SK-N-SH treated with all-trans-retinoic acid at 6 μM for 48 hours (cell line): Measurements from ENCODE around the gene TUBGCP2.

Experiments used
- ATAC-seq: fragments of 200-7000 bp; cut with Tn5 transposase; 3 replicates; pipeline ENCODE4 v1.9.1; 2020; ENCODE audit warnings: mild to moderate bottlenecking, moderate library complexity
- ARNTL ChIP-seq: fragments of 450-650 bp; formaldehyde crosslinking; IDR thresholded peaks from 2 replicates; pipeline ENCODE4 v1.5.0; 2020; ENCODE audit warnings: low read depth, mild to moderate bottlenecking, moderate library complexity, borderline replicate concordance
- CREB5 ChIP-seq: fragments of 250-450 bp; sonication (Bioruptor Pico); IDR thresholded peaks from 2 replicates; pipeline ENCODE4 v1.5.1; 2020; ENCODE audit warnings: low read depth, mild to moderate bottlenecking, moderate library complexity
- CSDC2 ChIP-seq: fragments of 250-450 bp; sonication (Bioruptor Pico); IDR thresholded peaks from 2 replicates; pipeline ENCODE4 v1.5.0; 2020; ENCODE audit warnings: mild to moderate bottlenecking, moderate library complexity
- CSRNP3 ChIP-seq: fragments of 250-450 bp; sonication (Bioruptor Pico); IDR thresholded peaks from 2 replicates; pipeline ENCODE4 v1.5.1; 2021; ENCODE audit warnings: mild to moderate bottlenecking, moderate library complexity
- ESRRG ChIP-seq: fragments of 250-450 bp; sonication (Bioruptor Pico); IDR thresholded peaks from 2 replicates; pipeline ENCODE4 v1.6.1; 2021; ENCODE audit warnings: mild to moderate bottlenecking
- GLIS3 ChIP-seq: fragments of 250-450 bp; sonication (Bioruptor Pico); IDR thresholded peaks from 2 replicates; pipeline ENCODE4 v1.5.0; 2020; ENCODE audit warnings: mild to moderate bottlenecking, moderate library complexity
- ISL1 ChIP-seq: fragments of 250-450 bp; sonication (Bioruptor Pico); IDR thresholded peaks from 2 replicates; pipeline ENCODE4 v2.1.2; 2022; ENCODE audit warnings: mild to moderate bottlenecking, moderate library complexity
- OSR1 ChIP-seq: fragments of 250-450 bp; sonication (Bioruptor Pico); IDR thresholded peaks from 2 replicates; pipeline ENCODE4 v1.8.0; 2022; ENCODE audit warnings: moderate library complexity, mild to moderate bottlenecking, inconsistent platforms
- PATZ1 ChIP-seq: fragments of 250-450 bp; sonication (Bioruptor Pico); IDR thresholded peaks from 2 replicates; pipeline ENCODE4 v1.8.0; 2020; ENCODE audit warnings: mild to moderate bottlenecking, moderate library complexity, borderline replicate concordance
- POU6F1 ChIP-seq: fragments of 250-450 bp; sonication (Bioruptor Pico); IDR thresholded peaks from 2 replicates; pipeline ENCODE4 v1.8.0; 2021; ENCODE audit warnings: low read depth, mild to moderate bottlenecking, moderate library complexity, borderline replicate concordance
- PPARA ChIP-seq: fragments of 250-450 bp; sonication (Bioruptor Pico); IDR thresholded peaks from 2 replicates; pipeline ENCODE4 v1.5.0; 2020; ENCODE audit warnings: mild to moderate bottlenecking, borderline replicate concordance
- SNAI2 ChIP-seq: fragments of 250-450 bp; sonication (Bioruptor Pico); IDR thresholded peaks from 2 replicates; pipeline ENCODE4 v1.5.0; 2020; ENCODE audit warnings: mild to moderate bottlenecking, moderate library complexity
- TCF4 ChIP-seq: fragments of 250-450 bp; sonication (Bioruptor Pico); IDR thresholded peaks from 2 replicates; pipeline ENCODE4 v1.8.0; 2021; ENCODE audit warnings: mild to moderate bottlenecking, moderate library complexity, borderline replicate concordance
- TOX ChIP-seq: fragments of 250-450 bp; sonication (Bioruptor Pico); IDR thresholded peaks from 2 replicates; pipeline ENCODE4 v1.8.0; 2021; ENCODE audit warnings: mild to moderate bottlenecking, moderate library complexity, borderline replicate concordance
- TSHZ2 ChIP-seq: fragments of 250-450 bp; sonication (Bioruptor Pico); IDR thresholded peaks from 2 replicates; pipeline ENCODE4 v1.5.0; 2020; ENCODE audit warnings: mild to moderate bottlenecking, moderate library complexity
- ZC3H10 ChIP-seq: fragments of 250-450 bp; sonication (Bioruptor Pico); IDR thresholded peaks from 2 replicates; pipeline ENCODE4 v1.5.1; 2021; ENCODE audit warnings: mild to moderate bottlenecking, moderate library complexity
- ZFP3 ChIP-seq: fragments of 250-450 bp; sonication (Bioruptor Pico); IDR thresholded peaks from 2 replicates; pipeline ENCODE4 v1.5.0; 2020; ENCODE audit warnings: mild to moderate bottlenecking, moderate library complexity
- ZFP30 ChIP-seq: fragments of 450-650 bp; formaldehyde crosslinking; IDR thresholded peaks from 2 replicates; pipeline ENCODE4 v1.5.0; 2022; ENCODE audit warnings: mild to moderate bottlenecking, moderate library complexity
- ZNF565 ChIP-seq: fragments of 450-650 bp; formaldehyde crosslinking; conservative IDR thresholded peaks from 2 replicates; pipeline ENCODE4 v1.5.0; 2020; ENCODE audit warnings: low read depth, mild to moderate bottlenecking, moderate library complexity
- ZNF70 ChIP-seq: fragments of 450-650 bp; formaldehyde crosslinking; IDR thresholded peaks from 2 replicates; pipeline ENCODE4 v1.5.0; 2020; ENCODE audit warnings: mild to moderate bottlenecking, moderate library complexity
- ZNF8 ChIP-seq: fragments of 450-650 bp; formaldehyde crosslinking; IDR thresholded peaks from 2 replicates; pipeline ENCODE4 v1.5.0; 2020; ENCODE audit warnings: mild to moderate bottlenecking, moderate library complexity

The TUBGCP2 gene

GRCh38 chr10:133342942-133343341, 34.3 kb upstream of the TUBGCP2 start:
- ATAC-seq: no peak; the same call in 2 of the 3 replicates

GRCh38 chr10:133341983-133342382, 33.3 kb upstream of the TUBGCP2 start:
- no peak for ATAC-seq
- TF ChIP-seq GLIS3 (CRISPR knock-in tag): no peak
- TF ChIP-seq PPARA (CRISPR knock-in tag): no peak
- no peak for TF ChIP-seq TSHZ2 (CRISPR knock-in tag)
- no peak for TF ChIP-seq ZC3H10
- no peak for TF ChIP-seq ISL1 (CRISPR knock-in tag)
- TF ChIP-seq ZNF70 (CRISPR knock-in tag): no peak
- no peak for TF ChIP-seq CSRNP3 (CRISPR knock-in tag)
- TF ChIP-seq ZFP3 (CRISPR knock-in tag): no peak
- no peak for TF ChIP-seq TOX
- no peak for TF ChIP-seq OSR1 (CRISPR knock-in tag)
- TF ChIP-seq ZNF8 (CRISPR knock-in tag): no peak
- no peak for TF ChIP-seq TCF4 (CRISPR knock-in tag)
- TF ChIP-seq CSDC2: no peak
- TF ChIP-seq POU6F1 (CRISPR knock-in tag): no peak
- no peak for TF ChIP-seq CREB5 (CRISPR knock-in tag)
- TF ChIP-seq ZFP30 (CRISPR knock-in tag): no peak
- TF ChIP-seq ARNTL (CRISPR knock-in tag): no peak
- no peak for TF ChIP-seq ZNF565 (CRISPR knock-in tag)
- no peak for TF ChIP-seq PATZ1

More at GRCh38 chr10:133342942-133343341, 34.3 kb upstream of the TUBGCP2 start:
- TF ChIP-seq PATZ1 (no peak), ZNF565 (CRISPR knock-in tag) (no peak), POU6F1 (CRISPR knock-in tag) (no peak), CSDC2 (no peak), SNAI2 (CRISPR knock-in tag) (no peak), ISL1 (CRISPR knock-in tag) (no peak), ESRRG (CRISPR knock-in tag) (no peak), TCF4 (CRISPR knock-in tag) (no peak), ZFP3 (CRISPR knock-in tag) (no peak), ZC3H10 (no peak), ARNTL (CRISPR knock-in tag) (no peak), PPARA (CRISPR knock-in tag) (no peak), ZFP30 (CRISPR knock-in tag) (no peak), ZNF70 (CRISPR knock-in tag) (no peak), OSR1 (CRISPR knock-in tag) (no peak)
